Sigmoid colon (tissue), 4 donors: ENCODE results near the gene CD84.

Experiments
- POLR2A ChIP-seq, 2 donors: fragments of 450-650 bp; IDR thresholded peaks; one replicate each; pipeline ENCODE4 v1.6.1; 2016; ENCODE audit warnings: antibody characterized with exemption in 2 of 2, mild to moderate bottlenecking in 2 of 2, moderate library complexity in 2 of 2
- POLR2AphosphoS5 ChIP-seq, 4 donors: sonication (generic); formaldehyde crosslinking; IDR thresholded peaks; one replicate each; pipeline ENCODE4 v1.6.1; 2017; ENCODE audit warnings: antibody characterized with exemption in 4 of 4
- TF ChIP-seq, protein P1 (sequence below), 4 experiments: fragments of 450-650 bp in 3 of 4; fragments of 200-600 bp in 1 of 4; IDR thresholded peaks; one replicate each; pipeline ENCODE4 v1.5.1; 2016 to 2019; ENCODE audit warnings: antibody characterized with exemption in 4 of 4, mild to moderate bottlenecking in 3 of 4, moderate library complexity in 2 of 4

DNA sequence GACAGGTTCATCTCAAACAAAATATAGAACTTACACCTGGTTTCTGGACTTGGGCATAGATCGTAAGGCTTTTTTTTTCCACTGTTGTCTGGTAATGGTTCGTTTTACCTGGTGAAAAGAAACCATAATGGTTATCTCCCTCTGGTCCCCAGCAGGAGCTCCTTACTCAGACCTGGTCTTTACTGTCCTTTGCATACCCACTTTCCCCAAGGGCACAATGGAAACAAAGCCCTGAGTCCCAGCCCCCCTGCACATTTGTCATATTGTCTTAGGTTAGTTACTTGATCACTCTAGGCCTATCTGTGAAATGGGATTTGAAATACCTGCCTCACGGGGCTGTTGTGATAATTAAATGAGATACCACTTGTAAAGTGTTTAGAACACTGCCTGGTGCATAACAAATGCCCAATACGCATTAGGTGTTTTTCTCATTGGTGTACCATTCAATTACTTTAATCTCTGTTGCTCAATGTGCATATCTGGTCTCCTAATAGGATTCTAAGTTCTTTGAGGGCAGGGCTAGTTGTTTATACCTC, 40.5 kb upstream of the CD84 start:
- TF ChIP-seq, protein P1, sequence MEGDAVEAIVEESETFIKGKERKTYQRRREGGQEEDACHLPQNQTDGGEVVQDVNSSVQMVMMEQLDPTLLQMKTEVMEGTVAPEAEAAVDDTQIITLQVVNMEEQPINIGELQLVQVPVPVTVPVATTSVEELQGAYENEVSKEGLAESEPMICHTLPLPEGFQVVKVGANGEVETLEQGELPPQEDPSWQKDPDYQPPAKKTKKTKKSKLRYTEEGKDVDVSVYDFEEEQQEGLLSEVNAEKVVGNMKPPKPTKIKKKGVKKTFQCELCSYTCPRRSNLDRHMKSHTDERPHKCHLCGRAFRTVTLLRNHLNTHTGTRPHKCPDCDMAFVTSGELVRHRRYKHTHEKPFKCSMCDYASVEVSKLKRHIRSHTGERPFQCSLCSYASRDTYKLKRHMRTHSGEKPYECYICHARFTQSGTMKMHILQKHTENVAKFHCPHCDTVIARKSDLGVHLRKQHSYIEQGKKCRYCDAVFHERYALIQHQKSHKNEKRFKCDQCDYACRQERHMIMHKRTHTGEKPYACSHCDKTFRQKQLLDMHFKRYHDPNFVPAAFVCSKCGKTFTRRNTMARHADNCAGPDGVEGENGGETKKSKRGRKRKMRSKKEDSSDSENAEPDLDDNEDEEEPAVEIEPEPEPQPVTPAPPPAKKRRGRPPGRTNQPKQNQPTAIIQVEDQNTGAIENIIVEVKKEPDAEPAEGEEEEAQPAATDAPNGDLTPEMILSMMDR (IDR thresholded peaks at IDR 0.05) = no peak
- TF ChIP-seq POLR2A (IDR thresholded peaks at IDR 0.05) (no peak), POLR2AphosphoS5 (IDR thresholded peaks at IDR 0.05) (no peak)
